Measurements from ENCODE around the gene CCDC157.
"Not testable (repeated sequence)": the region's sequence is repeated elsewhere in the genome, so short reads cannot be mapped to it uniquely, and the experiment has no call there.

The CCDC157 gene

GRCh38 chr22:30383061-30383460 is 26.3 kb downstream of the CCDC157 start:
- no peak overlapping the region for H3K27ac ChIP-seq
- no peak for DNase-seq (ENCODE audit: low read depth, low spot score)

DNA sequence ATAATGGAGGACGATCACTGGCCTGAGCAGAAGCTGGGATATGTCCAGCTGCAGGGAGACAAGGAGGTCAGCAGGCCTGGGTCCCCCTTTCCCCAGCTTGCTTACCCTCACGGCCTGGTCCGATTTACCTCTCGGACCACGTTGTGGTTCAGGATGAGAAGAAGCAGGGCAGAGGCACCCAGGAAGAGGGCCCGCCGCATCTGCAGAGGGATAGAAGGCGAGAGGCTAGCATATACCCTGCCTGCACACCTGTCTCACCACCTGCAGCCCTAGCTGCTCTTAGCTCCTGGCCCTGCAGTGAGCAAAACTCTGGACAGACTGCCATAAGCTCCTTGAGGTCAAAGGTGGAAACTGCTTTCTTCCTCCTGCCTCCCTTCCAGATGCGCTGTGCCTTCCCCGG is 29.1 kb downstream of the CCDC157 start:
- no peak overlapping the region for H3K27ac ChIP-seq
- DNase-seq (ENCODE audit: low read depth, low spot score), result no peak

GRCh38 chr22:30386608-30386959 is 29.8 kb downstream of the CCDC157 start:
- H3K27ac ChIP-seq, result no peak overlapping the region
- no peak for DNase-seq (ENCODE audit: low read depth, low spot score)

DNA sequence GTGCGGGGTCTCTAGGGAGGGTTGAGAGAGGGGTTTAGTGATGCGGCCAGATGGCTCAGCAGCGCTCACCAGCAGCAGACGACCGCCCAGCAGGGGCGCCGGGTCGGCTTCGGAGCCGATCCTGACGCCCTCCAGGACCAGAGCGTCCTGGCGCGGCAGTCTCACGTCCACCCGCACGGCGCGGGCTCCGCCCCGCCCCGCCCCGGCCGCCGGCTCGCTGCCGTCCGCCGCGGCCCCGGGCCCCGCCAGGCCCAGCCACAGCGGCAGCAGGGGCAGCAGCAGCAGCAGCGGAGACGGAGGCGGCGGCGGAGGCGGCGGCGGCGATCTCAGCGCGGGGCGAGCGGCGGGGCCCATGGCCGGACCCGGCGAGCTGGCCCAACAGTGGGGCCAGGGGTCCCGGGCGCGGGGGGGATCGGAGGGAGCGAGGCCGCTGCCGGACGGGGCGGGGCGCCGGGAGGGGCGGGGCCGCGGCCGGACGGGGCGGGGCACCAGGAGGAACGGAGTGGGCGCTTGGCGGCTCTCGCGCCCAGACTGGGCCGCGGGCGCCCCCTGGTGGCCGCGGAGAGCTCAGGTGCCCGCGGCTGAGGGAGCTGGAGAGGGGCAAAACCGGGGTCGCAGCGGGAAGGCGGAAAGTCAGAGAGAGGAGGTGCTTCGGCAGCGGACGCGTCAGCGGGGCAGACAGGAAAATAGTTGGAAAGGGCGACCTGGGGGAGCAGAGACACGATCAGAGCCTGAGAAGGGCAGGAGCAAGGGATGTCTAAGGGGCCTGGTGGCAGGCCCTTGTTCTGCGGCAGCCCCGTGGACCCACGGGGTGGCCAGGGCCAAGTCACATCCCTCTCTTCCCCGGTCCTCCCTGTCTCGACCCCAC is 30.4 kb downstream of the CCDC157 start, which contains the start of gene RNF215:
RNF215 (minus strand) TSS at position 452 of the 868 bp plus-strand sequence; CDS start at position 354, 98 bp downstream.
- H3K27ac ChIP-seq, result peak within 1 kb of the TSS; percentile 26
- no peak for DNase-seq (ENCODE audit: low read depth, low spot score)

GRCh38 chr22:30390974-30391691 is 34.3 kb downstream of the CCDC157 start:
- H3K27ac ChIP-seq, result no peak overlapping the region
- no peak for DNase-seq (ENCODE audit: low read depth, low spot score)

- no peak overlapping the region for H3K27ac ChIP-seq
- DNase-seq (ENCODE audit: low read depth, low spot score), result no peak
Observed at GRCh38 chr22:30392661-30393321, 36.0 kb downstream of the CCDC157 start.

- no peak overlapping the region for H3K27ac ChIP-seq
- no peak for DNase-seq (ENCODE audit: low read depth, low spot score)
Observed at GRCh38 chr22:30393322-30393680, 36.5 kb downstream of the CCDC157 start.

- no peak for DNase-seq (ENCODE audit: low read depth, low spot score)
- H3K27ac ChIP-seq, result no peak overlapping the region
Observed at GRCh38 chr22:30393885-30394284, 37.1 kb downstream of the CCDC157 start.

DNA sequence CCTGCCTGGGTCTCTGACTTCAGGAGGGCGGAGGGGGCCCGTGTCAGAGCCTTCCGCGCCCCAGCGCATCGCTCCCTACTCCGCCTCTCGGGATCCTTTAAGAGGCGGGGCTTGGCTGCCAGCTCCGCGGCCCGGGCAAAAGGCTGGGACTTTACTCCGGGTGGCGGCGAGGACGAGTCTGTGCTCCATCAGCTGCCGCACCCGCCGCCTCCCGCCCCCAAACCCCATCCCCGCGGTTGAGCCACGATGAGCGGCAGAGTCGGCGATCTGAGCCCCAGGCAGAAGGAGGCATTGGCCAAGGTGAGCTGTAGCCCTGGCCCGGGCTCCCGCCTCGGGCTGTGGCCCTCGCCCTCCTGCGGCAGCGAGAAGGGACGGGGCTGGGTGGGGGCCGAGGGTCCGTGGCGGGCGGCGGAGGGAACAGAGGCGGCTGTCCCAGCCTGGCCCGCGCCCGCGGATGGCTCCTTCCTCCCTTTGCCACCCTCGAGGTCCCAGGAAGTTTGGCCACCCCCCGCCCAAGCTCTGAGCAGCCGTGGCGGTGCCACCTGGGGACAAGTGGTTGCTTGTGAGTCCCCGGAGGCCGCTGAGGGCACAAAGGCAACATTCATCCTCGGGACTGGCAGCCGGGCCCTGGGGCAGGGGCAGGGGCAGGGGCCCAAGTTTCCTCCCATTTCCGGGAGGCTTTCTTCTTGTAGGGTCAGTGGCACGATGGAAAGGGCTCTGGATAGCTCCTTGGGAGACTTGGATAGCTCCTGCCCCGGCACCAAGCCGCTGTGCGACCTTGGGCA is 40.3 kb downstream of the CCDC157 start, which contains the start of gene SEC14L2:
SEC14L2 (plus strand) TSS at position 148 of the 785 bp plus-strand sequence; CDS start at position 247, 99 bp downstream.
- H3K27ac ChIP-seq, result peak within 1 kb of the TSS; percentile 72
- DNase-seq (ENCODE audit: low read depth, low spot score), result no peak

- H3K27ac ChIP-seq, result peak overlapping the region; percentile 72
- no peak for DNase-seq (ENCODE audit: low read depth, low spot score)
Observed at GRCh38 chr22:30397656-30398635, 41.1 kb downstream of the CCDC157 start.

DNA sequence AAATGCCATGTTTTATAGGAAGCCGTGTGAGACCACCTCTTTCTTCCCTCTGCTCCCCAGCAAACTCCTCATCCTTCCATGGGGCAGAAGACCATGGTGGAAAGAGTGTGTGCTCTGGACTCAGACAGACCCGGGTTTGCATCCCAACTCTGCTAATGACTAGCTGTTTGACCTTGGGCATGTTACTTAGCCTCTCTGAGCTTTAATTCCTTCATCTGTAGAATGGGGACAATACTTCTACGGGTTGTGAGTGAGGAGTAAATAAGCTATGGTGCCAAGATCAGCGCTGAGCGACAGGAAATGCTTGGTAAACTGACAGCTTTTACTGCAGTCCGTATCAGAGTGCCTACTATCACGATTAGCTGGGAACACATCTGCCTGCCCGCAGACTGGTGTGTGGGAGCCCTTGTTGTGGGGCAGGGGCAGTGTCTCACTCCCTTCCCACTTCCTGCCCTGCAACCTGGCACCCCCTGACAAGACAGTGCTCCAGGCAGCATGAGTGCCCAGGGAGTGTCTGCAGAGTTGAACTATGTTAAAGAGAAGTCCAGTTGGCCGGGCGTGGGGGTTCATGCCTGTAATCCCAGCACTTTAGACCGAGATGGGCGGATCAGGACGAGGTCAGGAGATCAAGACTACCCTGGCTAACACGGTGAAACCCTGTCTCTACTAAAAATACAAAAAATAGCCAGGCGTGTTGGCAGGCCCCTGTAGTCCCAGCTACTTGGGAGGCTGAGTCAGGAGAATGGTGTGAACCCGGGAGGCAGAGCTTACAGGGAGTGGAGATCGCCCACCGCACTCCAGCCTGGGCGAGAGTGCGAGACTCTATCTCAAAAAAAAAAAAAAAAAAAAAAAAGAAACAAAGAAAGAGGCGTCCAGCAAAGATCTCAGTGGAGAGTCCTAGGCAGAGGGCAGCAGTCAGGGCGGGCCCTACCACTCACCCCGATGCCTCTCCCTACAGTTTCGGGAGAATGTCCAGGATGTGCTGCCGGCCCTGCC is 42.2 kb downstream of the CCDC157 start:
- DNase-seq (ENCODE audit: low read depth, low spot score), result no peak

GRCh38 chr22:30399718-30400117 is 42.9 kb downstream of the CCDC157 start:
- DNase-seq (ENCODE audit: low read depth, low spot score), result no peak

More for the DNA sequence above, 42.2 kb downstream of the CCDC157 start:
- H3K27ac ChIP-seq, result peak overlapping the region; percentile 72

GRCh38 chr22:30400159-30400558 is 43.4 kb downstream of the CCDC157 start:
- peak overlapping the region; percentile 72 for H3K27ac ChIP-seq

More at GRCh38 chr22:30399718-30400117, 42.9 kb downstream of the CCDC157 start:
- H3K27ac ChIP-seq, result peak overlapping the region; percentile 72

GRCh38 chr22:30401024-30401423 is 44.2 kb downstream of the CCDC157 start:
- not testable (repeated sequence) for H3K27ac ChIP-seq; DNase-seq (ENCODE audit: low read depth, low spot score)

More at GRCh38 chr22:30400159-30400558, 43.4 kb downstream of the CCDC157 start:
- DNase-seq (ENCODE audit: low read depth, low spot score), result no peak

- no peak overlapping the region for H3K27ac ChIP-seq
Observed at GRCh38 chr22:30402028-30402765, 45.4 kb downstream of the CCDC157 start.

DNA sequence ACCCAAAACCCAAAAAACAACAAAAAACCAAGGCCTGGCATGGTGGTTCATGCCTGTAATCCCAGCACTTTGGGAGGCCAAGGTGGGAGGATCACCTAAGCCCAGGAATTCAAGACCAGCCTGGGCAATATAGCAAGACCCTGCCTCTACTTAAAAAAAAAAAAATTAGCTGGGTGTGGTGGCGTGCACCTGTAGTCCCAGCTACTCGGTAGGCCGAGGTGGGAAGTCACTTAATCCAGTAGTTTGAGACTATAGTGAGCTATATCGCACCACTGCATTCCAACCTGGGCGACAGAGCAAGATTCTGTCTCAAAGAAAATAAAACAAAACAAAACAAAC is 45.9 kb downstream of the CCDC157 start:
- DNase-seq (ENCODE audit: low read depth, low spot score); H3K27ac ChIP-seq: not testable (repeated sequence)

More at GRCh38 chr22:30402028-30402765, 45.4 kb downstream of the CCDC157 start:
- DNase-seq (ENCODE audit: low read depth, low spot score), result no peak

GRCh38 chr22:30404307-30404706 is 47.5 kb downstream of the CCDC157 start:
- no peak overlapping the region for H3K27ac ChIP-seq
- no peak for DNase-seq (ENCODE audit: low read depth, low spot score)

Data from epithelial cell of prostate (primary cell).